ENCODE measurements around the gene UBR1.
"Not testable (repeated sequence)": the region's sequence is repeated elsewhere in the genome, so short reads cannot be mapped to it uniquely, and the experiment has no call there.

Gene UBR1

DNA sequence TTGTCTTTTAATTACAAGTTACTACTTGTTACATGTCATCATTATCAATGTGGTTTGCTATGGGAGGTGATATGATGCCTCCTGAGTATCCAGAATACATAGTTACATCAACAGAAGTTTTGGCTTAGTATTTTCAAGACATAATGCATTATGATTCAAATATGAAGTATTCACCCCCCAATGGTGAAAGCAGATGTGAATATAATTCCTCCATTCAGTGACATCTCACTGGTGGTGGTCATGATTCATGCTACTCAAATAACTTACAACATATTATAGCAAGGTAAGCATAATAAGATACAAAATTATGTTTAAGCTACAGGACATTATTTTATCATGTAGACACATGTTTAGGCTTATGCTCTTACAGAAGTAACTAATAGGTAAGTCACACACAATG is 150.3 kb downstream of the UBR1 start:
- DNase-seq, result no peak

DNA sequence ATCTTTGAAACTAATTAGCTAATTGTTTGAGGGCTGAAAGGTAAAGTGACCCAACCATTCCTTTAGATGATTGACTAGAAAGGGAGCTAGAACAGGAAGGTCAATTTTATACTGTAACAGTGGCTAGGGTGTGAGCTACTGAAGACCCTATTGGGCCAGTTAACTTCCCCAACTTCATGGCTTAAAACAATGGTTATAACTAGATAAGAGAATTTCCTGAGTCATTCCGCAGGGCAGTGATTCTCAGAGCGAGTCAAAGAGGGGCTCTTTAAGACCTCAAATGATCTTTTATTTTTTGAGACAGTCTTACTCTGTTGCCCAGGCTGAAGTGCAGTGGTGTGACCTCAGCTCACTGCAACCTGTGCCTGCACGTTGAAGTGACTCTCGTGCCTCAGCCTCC is 151.5 kb downstream of the UBR1 start:
- no peak for DNase-seq

DNA sequence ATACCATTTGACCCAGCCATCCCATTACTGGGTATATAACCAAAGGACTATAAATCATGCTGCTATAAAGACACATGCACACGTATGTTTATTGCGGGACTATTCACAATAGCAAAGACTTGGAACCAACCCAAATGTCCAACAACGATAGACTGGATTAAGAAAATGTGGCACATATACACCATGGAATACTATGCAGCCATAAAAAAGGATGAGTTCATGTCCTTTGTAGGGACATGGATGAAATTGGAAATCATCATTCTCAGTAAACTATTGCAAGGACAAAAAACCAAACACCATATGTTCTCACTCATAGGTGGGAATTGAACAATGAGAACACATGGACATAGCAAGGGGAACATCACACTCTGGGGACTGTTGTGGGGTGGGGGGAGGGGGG is 156.9 kb downstream of the UBR1 start:
- DNase-seq, result not testable (repeated sequence)

DNA sequence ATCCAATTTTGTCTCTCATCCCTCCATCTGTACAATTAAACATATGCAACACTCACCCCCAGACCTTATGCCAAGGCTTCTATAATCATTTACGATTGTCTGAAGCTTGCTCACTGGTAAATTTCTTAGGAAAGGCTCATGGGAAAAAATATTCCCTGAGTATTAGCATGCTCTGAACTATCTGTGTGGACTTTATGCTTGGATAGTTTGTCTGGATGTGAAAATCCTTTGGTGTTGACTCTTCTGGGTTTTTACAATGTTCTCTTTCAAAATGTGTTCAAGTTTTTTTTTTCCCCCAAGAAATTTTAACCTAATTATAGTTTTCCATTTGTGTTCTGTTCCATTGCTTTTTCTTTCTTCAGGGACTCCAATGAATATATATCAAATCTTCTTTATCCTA is 165.3 kb downstream of the UBR1 start:
- no peak for DNase-seq

GRCh38 chr15:42939841-42940240 is 166.0 kb downstream of the UBR1 start:
- no peak for DNase-seq

DNA sequence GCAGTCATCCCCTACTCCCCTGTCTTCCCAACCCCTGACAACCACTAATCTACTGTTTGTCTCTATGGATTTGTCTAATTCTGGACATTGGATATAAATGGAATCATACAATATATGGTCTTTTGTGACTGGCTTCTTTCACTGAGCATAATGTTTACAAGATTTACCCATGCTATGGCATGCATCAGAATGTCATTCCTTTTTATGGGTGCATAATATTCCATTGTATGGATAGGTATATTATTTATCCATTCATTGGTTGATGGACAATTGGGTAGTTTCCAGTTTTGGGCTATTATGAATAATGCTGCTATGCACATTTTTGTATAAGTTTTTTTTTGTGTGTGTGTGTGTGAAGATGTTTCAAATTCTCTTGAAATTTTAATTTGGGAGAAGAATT is 168.7 kb downstream of the UBR1 start:
- DNase-seq, result no peak

- no peak for DNase-seq
These were observed 171.8 kb downstream of the UBR1 start for GRCh38 chr15:42933886-42934667.

- no peak for DNase-seq
These were observed 172.9 kb downstream of the UBR1 start for GRCh38 chr15:42932833-42933515.

GRCh38 chr15:42931702-42932486 is 173.9 kb downstream of the UBR1 start:
- no peak for DNase-seq

DNA sequence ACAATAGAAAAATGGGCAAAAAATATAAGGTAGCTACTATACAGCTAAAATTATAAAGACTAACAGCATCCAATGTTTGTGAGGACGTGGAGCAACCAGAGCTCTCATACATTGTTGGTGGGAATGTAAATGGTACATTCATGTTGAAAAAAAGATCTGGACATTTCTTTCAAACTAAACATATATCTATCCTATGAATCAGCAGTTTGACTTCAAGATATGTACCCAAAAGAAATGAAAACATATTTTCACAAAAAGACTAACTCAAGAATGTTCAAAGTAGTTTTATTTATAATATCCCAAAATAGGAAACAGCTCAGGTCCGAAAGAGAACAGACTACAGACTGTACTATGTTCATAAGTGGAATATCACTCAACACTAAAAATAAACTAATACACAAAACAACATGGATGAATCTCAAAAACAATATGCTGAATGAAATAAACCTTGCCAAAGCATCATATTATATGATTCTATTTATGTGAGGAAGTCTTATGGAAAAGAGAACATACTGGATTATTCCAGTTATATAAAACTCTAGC is 176.5 kb downstream of the UBR1 start:
- no peak for DNase-seq

DNA sequence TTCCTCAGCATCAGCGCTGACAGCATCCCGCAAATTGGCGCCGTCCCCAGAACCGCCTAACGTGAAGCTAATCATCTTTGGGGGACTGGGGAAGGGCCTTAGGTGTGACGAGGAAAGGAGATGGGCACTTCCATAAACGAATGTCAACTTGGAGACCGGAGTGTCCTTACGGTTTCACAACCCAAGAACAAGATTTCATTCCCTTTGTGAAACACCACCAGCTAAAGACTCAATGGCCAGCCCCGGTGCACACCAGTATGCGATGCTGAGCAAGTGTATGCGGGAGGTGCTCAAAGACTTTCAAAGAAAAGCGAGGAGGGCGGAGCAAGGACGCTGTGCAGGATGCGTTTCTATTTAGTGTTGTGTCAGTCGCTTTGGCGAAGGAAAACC is 184.5 kb downstream of the UBR1 start:
- DNase-seq, result peak; percentile 37 to 50

GRCh38 chr15:42920519-42921341 is 185.1 kb downstream of the UBR1 start, which contains the start of gene TTBK2:
TSS of gene TTBK2 (minus strand) at chr15:42920778. CDS start at chr15:42878617, 42,161 bp downstream.
- peak; percentile 98 to 99 for DNase-seq

GRCh38 chr15:42919799-42920518 is 185.9 kb downstream of the UBR1 start:
- DNase-seq, result peak; percentile 27 to 72

GRCh38 chr15:42919308-42919707 is 186.5 kb downstream of the UBR1 start:
- DNase-seq, result peak in 1 of 2 experiments; percentile 9

GRCh38 chr15:42918047-42918446 is 187.8 kb downstream of the UBR1 start:
- no peak for DNase-seq

DNA sequence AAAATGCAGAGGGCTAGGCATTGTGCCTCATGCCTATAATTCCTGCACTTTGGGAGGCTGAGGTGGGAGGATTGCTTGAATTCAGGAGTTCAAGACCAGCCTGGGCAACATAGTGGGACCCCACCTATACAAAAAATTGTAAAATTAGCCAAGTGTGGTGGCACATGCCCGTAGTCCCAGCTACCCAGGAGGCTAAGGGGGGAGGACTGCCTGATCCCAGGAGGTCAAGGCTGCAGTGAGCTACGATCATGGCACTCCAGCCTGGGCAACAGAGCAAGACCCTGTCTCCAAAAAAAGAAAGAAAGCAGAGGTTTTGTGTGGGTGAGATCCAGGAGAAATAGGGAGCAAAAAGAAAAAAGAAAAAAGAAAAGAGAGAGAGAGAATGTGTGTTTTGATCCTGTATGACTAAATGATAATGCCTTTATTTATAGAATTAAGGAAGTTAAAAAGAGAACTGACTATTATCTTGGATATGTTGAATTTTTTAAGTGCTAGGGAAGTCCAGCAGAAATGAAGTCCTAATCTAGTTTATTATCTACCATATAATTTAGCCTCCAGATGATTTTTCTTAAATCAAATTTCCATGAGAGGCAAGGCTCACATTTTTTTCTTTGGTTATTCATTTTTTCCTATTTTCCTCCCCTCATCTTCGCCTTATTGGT is 190.1 kb downstream of the UBR1 start:
- no peak for DNase-seq

- DNase-seq, result no peak
These were observed 190.9 kb downstream of the UBR1 start for GRCh38 chr15:42914728-42915497.

DNA sequence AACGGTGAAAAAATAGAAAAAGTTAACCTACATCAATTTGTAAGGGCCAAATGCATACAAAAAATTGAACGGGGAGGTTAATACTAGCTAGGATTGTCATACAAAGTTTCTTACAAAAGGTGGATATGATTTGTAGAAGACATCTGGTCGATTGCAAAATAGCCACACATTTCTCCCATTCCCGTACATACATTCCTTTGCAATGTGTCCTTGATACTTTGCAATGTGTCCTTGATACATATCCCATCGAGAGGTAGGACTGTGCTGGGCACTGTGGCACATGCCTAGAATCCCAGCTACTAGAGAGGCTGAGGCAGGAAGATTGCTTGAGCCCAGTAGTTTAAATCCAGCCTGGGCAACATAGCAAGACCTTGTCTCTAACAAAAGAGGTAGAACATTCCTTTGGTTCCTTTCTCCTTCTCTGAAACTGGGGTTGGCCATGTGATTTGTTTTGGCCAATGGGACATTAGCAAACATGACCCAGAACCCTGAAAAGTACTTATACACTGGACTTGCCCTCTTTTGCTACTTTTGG is 194.7 kb downstream of the UBR1 start:
- no peak for DNase-seq

GRCh38 chr15:42908538-42908937 is 197.3 kb downstream of the UBR1 start:
- DNase-seq, result no peak
